Posterior vena cava (tissue), 2 donors: ENCODE results near the gene HSPA1B. TPM values are rescaled to one million over a fixed set of nuclear protein-coding genes. Genes with fewer than 3 reads are reported as not detected.
"Not testable (repeated sequence)": the region's sequence is repeated elsewhere in the genome, so short reads cannot be mapped to it uniquely, and the experiment has no call there.

ENCODE experiments used
- DNase-seq: peaks from one replicate; pipeline ENCODE4 v3.0.0-alpha.2; 2020; ENCODE audit warnings: low spot score
- intact Hi-C, 2 donors: fragments of 100-400 bp; cut with DNase I; formaldehyde crosslinking; loops; one replicate each; pipeline versions ENCODE4 v1.14.1 to v1.14.2; 2022 to 2023
- total RNA-seq, 2 donors: library from RNA; stranded (reverse); fragmentation: NEBNext Ultra II Directional; extraction: Animal tissue kit (Norgen Biotek cat#: 25700); gene quantifications; one replicate each; pipeline ENCODE4 v1.2.1, GENCODE V29; 2021
- donor health status: DM: yes; HTN: yes; CAD: no.
- donor health status: DM: yes; HTN: yes; CAD: no.

HSPA1B gene
- total RNA-seq, 2 donors from 2014 or later: 89.8 to 106 TPM

GRCh38 chr6:31868658-31868971 lies 41.1 kb downstream of the HSPA1B start:
- intact Hi-C loops, DNase-seq: not testable (repeated sequence)

DNA sequence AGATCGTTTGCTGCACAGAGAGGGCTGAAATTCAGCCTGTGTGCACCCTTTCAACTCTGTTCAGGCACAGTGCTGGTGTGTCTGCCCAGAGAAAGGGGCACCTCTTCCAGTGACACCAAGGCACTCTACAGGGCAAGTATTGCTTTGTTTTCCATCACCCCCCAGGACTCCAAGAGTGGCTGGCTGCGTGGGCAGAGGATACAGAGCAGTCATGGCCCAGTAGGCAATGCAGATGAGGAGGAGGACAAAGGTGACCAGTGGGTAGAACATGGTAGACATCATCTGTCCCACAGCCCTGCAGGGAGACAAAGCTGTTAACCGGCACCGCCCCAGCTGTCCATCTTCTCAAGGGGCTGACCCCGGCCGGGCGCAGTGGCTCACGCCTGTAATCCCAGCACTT lies 41.8 kb downstream of the HSPA1B start:
- intact Hi-C loops: no loop called here
- DNase-seq: no peak

GRCh38 chr6:31870385-31870921 lies 42.9 kb downstream of the HSPA1B start:
- intact Hi-C loops: loop anchor here in 1 of 2 donors (1.0 kb wide), 1 partner anchor 76 kb away; no protein-coding TSS in a partner anchor
- DNase-seq: no peak

- DNase-seq: no peak
- intact Hi-C loops: no loop called here
These were observed 43.6 kb downstream of the HSPA1B start for GRCh38 chr6:31871046-31871659.

DNA sequence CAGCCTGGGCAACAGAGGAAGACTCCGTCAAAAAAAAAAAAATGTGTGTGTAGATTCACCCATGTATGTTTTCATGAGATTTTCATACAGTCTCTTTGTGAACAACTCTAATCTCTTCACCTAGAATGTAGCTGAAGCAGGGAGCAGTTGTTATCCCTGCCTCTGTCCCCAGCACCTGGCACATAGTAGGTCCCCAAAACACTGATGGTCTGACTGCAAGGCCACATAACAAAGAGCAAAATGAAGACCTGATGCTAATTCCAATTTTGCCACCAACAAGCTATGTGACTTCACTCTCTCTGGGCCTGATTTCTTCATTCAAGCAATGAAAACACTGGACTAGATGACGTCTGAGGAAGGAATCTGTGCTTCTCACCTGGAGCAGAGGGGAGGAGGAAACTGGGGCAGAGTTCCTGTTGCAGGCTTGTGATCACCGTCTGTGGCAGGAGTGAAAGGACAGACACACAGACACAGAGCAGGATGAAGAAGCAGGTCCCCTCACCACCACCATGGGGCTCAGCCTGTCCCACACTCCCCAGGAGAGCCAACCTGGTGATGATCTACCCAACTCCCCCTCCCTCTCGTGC lies 46.6 kb downstream of the HSPA1B start:
- intact Hi-C loops: no loop called here
- no peak for DNase-seq

DNA sequence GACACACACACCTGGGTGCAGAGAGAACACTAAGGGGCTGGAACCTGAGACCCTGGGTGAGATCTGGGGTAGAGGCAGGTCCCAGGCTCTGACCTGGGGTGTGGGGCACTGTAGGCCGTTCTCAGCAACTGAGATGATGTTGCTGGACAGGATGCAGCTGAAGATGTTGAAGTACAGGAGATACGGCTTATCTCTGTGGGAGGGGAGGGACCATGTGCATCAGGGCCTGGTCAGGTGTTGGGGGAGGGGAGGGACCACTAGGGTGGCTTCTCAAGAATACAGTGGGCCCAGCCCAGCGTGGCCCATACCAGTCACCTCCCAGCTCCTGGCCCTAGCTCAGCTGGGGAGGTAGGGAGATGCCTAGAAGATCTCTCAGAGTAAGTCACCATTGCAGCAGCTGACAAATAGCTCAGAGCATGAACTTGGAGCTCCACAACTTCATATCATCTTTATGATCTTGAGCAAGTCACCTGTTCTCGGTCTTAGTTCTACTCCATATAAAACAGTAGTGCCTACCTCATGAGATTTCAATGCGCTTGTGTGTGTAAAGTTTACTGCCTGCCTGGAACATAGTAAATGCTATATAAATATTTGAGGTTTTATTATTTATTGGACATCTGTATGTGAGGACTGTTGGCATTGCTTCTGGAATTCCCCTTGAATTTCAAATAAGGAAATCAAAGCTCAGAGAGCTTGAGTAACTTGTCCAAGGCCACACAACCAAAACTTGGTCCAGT lies 47.5 kb downstream of the HSPA1B start:
- DNase-seq: no peak
- intact Hi-C loops: no loop called here

DNA sequence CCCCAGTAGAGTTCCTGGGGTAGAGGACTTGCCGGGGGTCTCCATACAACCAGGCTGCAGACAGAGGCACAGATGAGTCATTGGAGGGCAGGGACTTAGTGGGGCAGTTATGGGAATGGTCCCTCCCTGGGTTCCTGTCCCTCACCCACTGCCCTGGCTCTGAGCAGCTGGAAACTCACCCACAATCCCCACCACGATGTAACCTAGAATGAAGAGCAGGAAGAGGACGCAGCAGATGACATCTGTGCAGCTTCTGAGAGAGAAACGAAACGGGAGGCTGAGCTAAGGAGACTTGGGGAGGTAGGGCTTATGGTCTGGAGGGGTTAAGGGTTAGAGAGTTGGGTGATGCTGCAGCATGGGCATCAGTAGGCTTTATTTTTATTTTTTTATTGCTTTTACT lies 48.3 kb downstream of the HSPA1B start:
- DNase-seq: no peak
- intact Hi-C loops: no loop called here

DNA sequence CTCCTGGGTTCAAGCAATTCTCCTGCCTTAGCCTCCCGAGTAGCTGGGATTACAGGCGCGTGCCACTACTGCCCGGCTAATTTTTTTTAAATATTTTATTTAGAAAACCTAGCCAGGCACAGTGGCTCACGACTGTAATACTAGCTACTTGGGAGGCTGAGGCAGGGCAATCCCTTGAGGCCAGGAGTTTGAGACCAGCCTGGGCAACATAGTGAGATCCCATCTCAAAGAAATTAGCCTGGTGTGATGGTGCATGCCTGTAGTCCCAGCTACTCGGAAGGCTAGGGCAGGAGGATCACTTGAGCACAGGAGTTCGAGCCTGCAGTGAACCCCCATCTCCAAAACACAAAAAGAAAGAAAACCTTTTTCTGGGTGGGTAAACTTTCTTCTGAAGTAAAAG lies 48.8 kb downstream of the HSPA1B start:
- intact Hi-C loops: no loop called here
- no peak for DNase-seq

GRCh38 chr6:31877125-31877650 lies 49.6 kb downstream of the HSPA1B start:
- no peak for DNase-seq

DNA sequence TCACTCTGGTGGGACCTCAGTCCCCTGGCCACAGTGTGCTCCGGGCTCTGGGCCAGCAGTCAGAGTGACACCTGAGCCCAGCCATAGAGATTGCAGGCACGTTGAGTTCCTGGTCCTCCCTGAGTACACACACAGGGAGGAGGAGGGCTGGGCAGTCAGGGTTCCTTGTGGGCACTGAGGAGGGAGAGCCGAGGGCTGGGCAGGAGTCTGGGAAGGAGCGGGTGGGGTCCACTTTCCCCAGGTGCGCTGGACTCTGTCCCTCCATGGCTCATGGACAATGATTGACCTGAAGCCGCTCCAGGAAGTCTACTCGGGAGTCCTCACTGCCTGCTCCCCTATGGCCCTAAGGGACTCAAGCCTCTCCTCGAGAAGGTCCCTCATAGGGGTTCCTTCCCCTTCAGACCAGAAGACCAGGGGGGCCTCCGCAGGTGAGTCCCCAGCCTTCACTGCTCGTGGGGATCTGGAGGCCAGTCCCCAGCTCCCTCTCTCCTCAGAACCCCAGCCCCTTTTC lies 50.2 kb downstream of the HSPA1B start:
- intact Hi-C loops: no loop called here
- no peak for DNase-seq

More at GRCh38 chr6:31877125-31877650, 49.6 kb downstream of the HSPA1B start:
- intact Hi-C loops: no loop called here

DNA sequence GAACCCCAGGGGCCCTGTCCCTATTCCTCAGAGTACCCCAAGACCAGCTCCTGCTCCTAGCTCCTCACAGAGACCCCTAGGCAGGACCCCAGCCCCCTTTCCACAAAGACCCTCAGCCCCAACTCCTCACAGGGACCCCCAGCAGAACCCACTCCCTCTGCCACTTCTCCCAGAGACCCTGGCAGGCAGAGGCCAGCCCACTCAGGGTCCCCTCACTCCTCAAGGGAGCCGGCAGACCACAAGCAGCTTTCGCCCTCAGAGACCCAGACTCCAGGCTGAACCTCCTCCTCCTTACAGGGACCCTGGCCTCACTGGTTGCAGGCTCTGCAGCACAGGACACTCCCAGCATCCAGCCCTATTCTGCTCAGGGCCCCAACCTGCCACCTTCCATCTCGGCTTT lies 50.7 kb downstream of the HSPA1B start:
- no peak for DNase-seq
- intact Hi-C loops: no loop called here

- intact Hi-C loops: no loop called here
These were observed 51.2 kb downstream of the HSPA1B start, which contains the start of gene SLC44A4 for GRCh38 chr6:31878726-31879125. TSS of gene SLC44A4 (minus strand) at chr6:31878997. CDS start at chr6:31878980, 17 bp downstream.

GRCh38 chr6:31879143-31879542 lies 51.6 kb downstream of the HSPA1B start:
- intact Hi-C loops: no loop called here
- no peak for DNase-seq

More at GRCh38 chr6:31878726-31879125, 51.2 kb downstream of the HSPA1B start, which contains the start of gene SLC44A4:
- no peak for DNase-seq

Other genes starting within 250 kb of the HSPA1B start
- 1 to 10 TPM in 1 of 2 donors, under 1 TPM in 1; 0.90 to 1.6 TPM for gene LTB, start 245.3 kb upstream of the HSPA1B start, total RNA-seq
- 10 to 100 TPM in 1 of 2 donors, 1 to 10 TPM in 1; 9.2 to 24.8 TPM for gene LST1, start 241.5 kb upstream of the HSPA1B start, total RNA-seq
- gene NCR3, start 234.7 kb upstream of the HSPA1B start, total RNA-seq: not detected
- gene AIF1, start 212.5 kb upstream of the HSPA1B start, total RNA-seq: 10 to 100 TPM; 18.1 to 68.7 TPM
- 100 to 1,000 TPM; 119 to 133 TPM for gene PRRC2A, start 207.0 kb upstream of the HSPA1B start, total RNA-seq
- gene BAG6, start 175.1 kb upstream of the HSPA1B start, total RNA-seq: 100 to 1,000 TPM; 146 to 193 TPM
- gene APOM, start 171.8 kb upstream of the HSPA1B start, total RNA-seq: 1 to 10 TPM in 1 of 2 donors, under 1 TPM in 1; 0.60 to 1.2 TPM
- gene C6orf47, start 167.0 kb upstream of the HSPA1B start, total RNA-seq: 10 to 100 TPM; 18.8 to 19.3 TPM
- 10 to 100 TPM in 1 of 2 donors, 1 to 10 TPM in 1; 7.8 to 10.1 TPM for gene GPANK1, start 162.7 kb upstream of the HSPA1B start, total RNA-seq
- gene CSNK2B, start 161.7 kb upstream of the HSPA1B start, total RNA-seq: 10 to 100 TPM; 85.2 to 90.4 TPM
- 1 to 10 TPM; 9.5 to 9.8 TPM for gene LY6G5B, start 157.8 kb upstream of the HSPA1B start, total RNA-seq
- 1 to 10 TPM; 1.7 to 1.9 TPM for gene LY6G5C, start 146.7 kb upstream of the HSPA1B start, total RNA-seq
- gene ABHD16A, start 124.4 kb upstream of the HSPA1B start, total RNA-seq: 10 to 100 TPM; 38.3 to 39.4 TPM
- gene LY6G6F, start 120.9 kb upstream of the HSPA1B start, total RNA-seq: not detected
- not detected for gene LY6G6D, start 112.4 kb upstream of the HSPA1B start, total RNA-seq
- not detected for gene LY6G6C, start 106.0 kb upstream of the HSPA1B start, total RNA-seq
- 1 to 10 TPM in 1 of 2 donors, under 1 TPM in 1; 0.52 to 1.1 TPM for gene MPIG6B, start 104.4 kb upstream of the HSPA1B start, total RNA-seq
- gene DDAH2, start 98.4 kb upstream of the HSPA1B start, total RNA-seq: 10 to 100 TPM; 88.3 to 97.4 TPM
- 100 to 1,000 TPM; 272 to 402 TPM for gene CLIC1, start 91.2 kb upstream of the HSPA1B start, total RNA-seq
- 1 to 10 TPM; 7.7 to 9.8 TPM for gene MSH5, start 87.7 kb upstream of the HSPA1B start, total RNA-seq
- gene SAPCD1, start 65.1 kb upstream of the HSPA1B start, total RNA-seq: not detected
- under 1 TPM; 0.37 to 0.48 TPM for gene VWA7, start 50.4 kb upstream of the HSPA1B start, total RNA-seq
- 10 to 100 TPM; 49.0 to 60.8 TPM for gene VARS1, start 32.0 kb upstream of the HSPA1B start, total RNA-seq
- 10 to 100 TPM; 38.7 to 39.7 TPM for gene LSM2, start 20.8 kb upstream of the HSPA1B start, total RNA-seq
- 1 to 10 TPM; 1.4 to 1.7 TPM for gene HSPA1L, start 12.5 kb upstream of the HSPA1B start, total RNA-seq
- 100 to 1,000 TPM; 157 to 187 TPM for gene HSPA1A, start 12.2 kb upstream of the HSPA1B start, total RNA-seq
- 10 to 100 TPM; 22.2 to 29.0 TPM for gene NEU1, start 35.1 kb downstream of the HSPA1B start, total RNA-seq
- gene SLC44A4, start 51.3 kb downstream of the HSPA1B start, total RNA-seq: under 1 TPM; 0.33 to 0.65 TPM
- 10 to 100 TPM; 24.0 to 26.8 TPM for gene EHMT2, start 70.0 kb downstream of the HSPA1B start, total RNA-seq
- 1 to 10 TPM; 3.6 to 4.2 TPM for gene ZBTB12, start 74.3 kb downstream of the HSPA1B start, total RNA-seq
- 10 to 100 TPM; 14.0 to 59.6 TPM for gene C2, start 100.0 kb downstream of the HSPA1B start, total RNA-seq
- gene CFB, start 118.4 kb downstream of the HSPA1B start, total RNA-seq: 10 to 100 TPM; 35.8 to 83.3 TPM
- gene NELFE, start 131.2 kb downstream of the HSPA1B start, total RNA-seq: 10 to 100 TPM; 41.6 to 52.0 TPM
- 10 to 100 TPM; 41.6 to 42.9 TPM for gene SKIC2, start 131.4 kb downstream of the HSPA1B start, total RNA-seq
- gene DXO, start 144.4 kb downstream of the HSPA1B start, total RNA-seq: 10 to 100 TPM; 14.5 to 15.5 TPM
- gene C4A, start 154.3 kb downstream of the HSPA1B start, total RNA-seq: 10 to 100 TPM; 27.5 to 51.7 TPM
- gene C4B, start 187.1 kb downstream of the HSPA1B start, total RNA-seq: 100 to 1,000 TPM in 1 of 2 donors, 10 to 100 TPM in 1; 45.4 to 121 TPM
- 1 to 10 TPM in 1 of 2 donors, under 1 TPM in 1; 0.56 to 2.5 TPM for gene CYP21A2, start 210.7 kb downstream of the HSPA1B start, total RNA-seq